SK-N-SH treated with all-trans-retinoic acid at 6 μM for 48 hours (cell line): Measurements from ENCODE around the gene PCDH10.

Experiments used
- ATAC-seq: fragments of 200-7000 bp; cut with Tn5 transposase; 3 replicates; pipeline ENCODE4 v1.9.1; 2020; ENCODE audit warnings: mild to moderate bottlenecking, moderate library complexity
- BACH2 ChIP-seq: fragments of 250-450 bp; sonication (Bioruptor Pico); IDR thresholded peaks from 2 replicates; pipeline ENCODE4 v1.9.0; 2021; ENCODE audit warnings: mild to moderate bottlenecking, borderline replicate concordance
- CREB5 ChIP-seq: fragments of 250-450 bp; sonication (Bioruptor Pico); IDR thresholded peaks from 2 replicates; pipeline ENCODE4 v1.5.1; 2020; ENCODE audit warnings: low read depth, mild to moderate bottlenecking, moderate library complexity
- CSDC2 ChIP-seq: fragments of 250-450 bp; sonication (Bioruptor Pico); IDR thresholded peaks from 2 replicates; pipeline ENCODE4 v1.5.0; 2020; ENCODE audit warnings: mild to moderate bottlenecking, moderate library complexity
- CSRNP3 ChIP-seq: fragments of 250-450 bp; sonication (Bioruptor Pico); IDR thresholded peaks from 2 replicates; pipeline ENCODE4 v1.5.1; 2021; ENCODE audit warnings: mild to moderate bottlenecking, moderate library complexity
- ESRRG ChIP-seq: fragments of 250-450 bp; sonication (Bioruptor Pico); IDR thresholded peaks from 2 replicates; pipeline ENCODE4 v1.6.1; 2021; ENCODE audit warnings: mild to moderate bottlenecking
- GLIS3 ChIP-seq: fragments of 250-450 bp; sonication (Bioruptor Pico); IDR thresholded peaks from 2 replicates; pipeline ENCODE4 v1.5.0; 2020; ENCODE audit warnings: mild to moderate bottlenecking, moderate library complexity
- ISL1 ChIP-seq: fragments of 250-450 bp; sonication (Bioruptor Pico); IDR thresholded peaks from 2 replicates; pipeline ENCODE4 v2.1.2; 2022; ENCODE audit warnings: mild to moderate bottlenecking, moderate library complexity
- OSR1 ChIP-seq: fragments of 250-450 bp; sonication (Bioruptor Pico); IDR thresholded peaks from 2 replicates; pipeline ENCODE4 v1.8.0; 2022; ENCODE audit warnings: moderate library complexity, mild to moderate bottlenecking, inconsistent platforms
- PATZ1 ChIP-seq: fragments of 250-450 bp; sonication (Bioruptor Pico); IDR thresholded peaks from 2 replicates; pipeline ENCODE4 v1.8.0; 2020; ENCODE audit warnings: mild to moderate bottlenecking, moderate library complexity, borderline replicate concordance
- POU6F1 ChIP-seq: fragments of 250-450 bp; sonication (Bioruptor Pico); IDR thresholded peaks from 2 replicates; pipeline ENCODE4 v1.8.0; 2021; ENCODE audit warnings: low read depth, mild to moderate bottlenecking, moderate library complexity, borderline replicate concordance
- PPARA ChIP-seq: fragments of 250-450 bp; sonication (Bioruptor Pico); IDR thresholded peaks from 2 replicates; pipeline ENCODE4 v1.5.0; 2020; ENCODE audit warnings: mild to moderate bottlenecking, borderline replicate concordance
- RARB ChIP-seq: fragments of 250-450 bp; sonication (Bioruptor Pico); IDR thresholded peaks from 2 replicates; pipeline ENCODE4 v1.8.0; 2021; ENCODE audit warnings: mild to moderate bottlenecking, moderate library complexity
- SNAI2 ChIP-seq: fragments of 250-450 bp; sonication (Bioruptor Pico); IDR thresholded peaks from 2 replicates; pipeline ENCODE4 v1.5.0; 2020; ENCODE audit warnings: mild to moderate bottlenecking, moderate library complexity
- TCF4 ChIP-seq: fragments of 250-450 bp; sonication (Bioruptor Pico); IDR thresholded peaks from 2 replicates; pipeline ENCODE4 v1.8.0; 2021; ENCODE audit warnings: mild to moderate bottlenecking, moderate library complexity, borderline replicate concordance
- TOX ChIP-seq: fragments of 250-450 bp; sonication (Bioruptor Pico); IDR thresholded peaks from 2 replicates; pipeline ENCODE4 v1.8.0; 2021; ENCODE audit warnings: mild to moderate bottlenecking, moderate library complexity, borderline replicate concordance
- ZC3H10 ChIP-seq: fragments of 250-450 bp; sonication (Bioruptor Pico); IDR thresholded peaks from 2 replicates; pipeline ENCODE4 v1.5.1; 2021; ENCODE audit warnings: mild to moderate bottlenecking, moderate library complexity
- ZFP3 ChIP-seq: fragments of 250-450 bp; sonication (Bioruptor Pico); IDR thresholded peaks from 2 replicates; pipeline ENCODE4 v1.5.0; 2020; ENCODE audit warnings: mild to moderate bottlenecking, moderate library complexity
- ZFP30 ChIP-seq: fragments of 450-650 bp; formaldehyde crosslinking; IDR thresholded peaks from 2 replicates; pipeline ENCODE4 v1.5.0; 2022; ENCODE audit warnings: mild to moderate bottlenecking, moderate library complexity
- ZNF565 ChIP-seq: fragments of 450-650 bp; formaldehyde crosslinking; conservative IDR thresholded peaks from 2 replicates; pipeline ENCODE4 v1.5.0; 2020; ENCODE audit warnings: low read depth, mild to moderate bottlenecking, moderate library complexity
- ZNF70 ChIP-seq: fragments of 450-650 bp; formaldehyde crosslinking; IDR thresholded peaks from 2 replicates; pipeline ENCODE4 v1.5.0; 2020; ENCODE audit warnings: mild to moderate bottlenecking, moderate library complexity
- ZNF8 ChIP-seq: fragments of 450-650 bp; formaldehyde crosslinking; IDR thresholded peaks from 2 replicates; pipeline ENCODE4 v1.5.0; 2020; ENCODE audit warnings: mild to moderate bottlenecking, moderate library complexity

Gene PCDH10

GRCh38 chr4:133161570-133162295, 12.6 kb downstream of the PCDH10 start:
- no peak for ATAC-seq
- no peak for TF ChIP-seq OSR1 (CRISPR knock-in tag)
- no peak for TF ChIP-seq PATZ1
- TF ChIP-seq TCF4 (CRISPR knock-in tag), result no peak

GRCh38 chr4:133162941-133163340, 13.8 kb downstream of the PCDH10 start:
- TF ChIP-seq ESRRG (CRISPR knock-in tag) (no peak), ISL1 (CRISPR knock-in tag) (no peak), RARB (CRISPR knock-in tag) (no peak), SNAI2 (no peak), CSRNP3 (CRISPR knock-in tag) (no peak), TOX (no peak), POU6F1 (CRISPR knock-in tag) (no peak), ZNF565 (CRISPR knock-in tag) (no peak), PPARA (CRISPR knock-in tag) (no peak), ZC3H10 (CRISPR knock-in tag) (no peak), GLIS3 (no peak), CREB5 (CRISPR knock-in tag) (no peak), BACH2 (CRISPR knock-in tag) (no peak), ZFP3 (CRISPR knock-in tag) (no peak), ZFP30 (CRISPR knock-in tag) (no peak), ZNF8 (no peak)
- ATAC-seq, result no peak

GRCh38 chr4:133178956-133179355, 29.9 kb downstream of the PCDH10 start:
- TF ChIP-seq PPARA (CRISPR knock-in tag) (no peak), OSR1 (CRISPR knock-in tag) (0 out of 2 replicates have a peak, but pooled peaks have one; percentile 49)
- ATAC-seq, result no peak

- ATAC-seq, result no peak
- TF ChIP-seq ESRRG (CRISPR knock-in tag) (no peak), CREB5 (CRISPR knock-in tag) (no peak), ZNF70 (CRISPR knock-in tag) (no peak), CSDC2 (CRISPR knock-in tag) (no peak), ZC3H10 (CRISPR knock-in tag) (peak; percentile 64)
These were observed 37.1 kb downstream of the PCDH10 start for GRCh38 chr4:133186210-133186609.
